Fibroblast of skin of right biceps (primary cell): ENCODE data around the gene RASGRP1.
A peak's percentile ranks its signal among the peaks of the same experiment; 100 is the strongest.

Experiments
- DNase-seq: peaks from one replicate; pipeline ENCODE4 v3.0.0-alpha.2; 2013

Gene RASGRP1

GRCh38 chr15:38534691-38535090 lies 29.9 kb downstream of the RASGRP1 start:
- no peak for DNase-seq

GRCh38 chr15:38533926-38534325 lies 30.7 kb downstream of the RASGRP1 start:
- DNase-seq: no peak

- no peak for DNase-seq
These were observed 31.1 kb downstream of the RASGRP1 start for GRCh38 chr15:38533416-38533915.

- no peak for DNase-seq
These were observed 31.9 kb downstream of the RASGRP1 start for GRCh38 chr15:38532728-38533127.

- peak; percentile 53 for DNase-seq
These were observed 33.1 kb downstream of the RASGRP1 start for GRCh38 chr15:38531509-38531908.

GRCh38 chr15:38530113-38530512 lies 34.5 kb downstream of the RASGRP1 start:
- no peak for DNase-seq

GRCh38 chr15:38528294-38528693 lies 36.3 kb downstream of the RASGRP1 start:
- DNase-seq: peak; percentile 83

GRCh38 chr15:38526158-38526557 lies 38.5 kb downstream of the RASGRP1 start:
- DNase-seq: no peak

- no peak for DNase-seq
These were observed 39.1 kb downstream of the RASGRP1 start for GRCh38 chr15:38525489-38525888.

- peak; percentile 55 for DNase-seq
These were observed 40.5 kb downstream of the RASGRP1 start for GRCh38 chr15:38524156-38524555.

- DNase-seq: no peak
These were observed 41.7 kb downstream of the RASGRP1 start for GRCh38 chr15:38522922-38523321.

GRCh38 chr15:38521316-38521715 lies 43.3 kb downstream of the RASGRP1 start:
- DNase-seq: no peak

GRCh38 chr15:38520035-38520434 lies 44.6 kb downstream of the RASGRP1 start:
- no peak for DNase-seq

GRCh38 chr15:38518084-38518483 lies 46.5 kb downstream of the RASGRP1 start:
- peak; percentile 26 for DNase-seq

- DNase-seq: peak; percentile 42
These were observed 47.2 kb downstream of the RASGRP1 start for GRCh38 chr15:38517312-38517975.

GRCh38 chr15:38516626-38517025 lies 48.0 kb downstream of the RASGRP1 start:
- DNase-seq: no peak

- no peak for DNase-seq
These were observed 50.0 kb downstream of the RASGRP1 start for GRCh38 chr15:38514601-38515000.

- no peak for DNase-seq
These were observed 51.7 kb downstream of the RASGRP1 start for GRCh38 chr15:38512901-38513300.

- no peak for DNase-seq
These were observed 55.5 kb downstream of the RASGRP1 start for GRCh38 chr15:38509152-38509551.

GRCh38 chr15:38508647-38509046 lies 56.0 kb downstream of the RASGRP1 start:
- no peak for DNase-seq

- no peak for DNase-seq
These were observed 57.0 kb downstream of the RASGRP1 start for GRCh38 chr15:38507570-38507969.

- no peak for DNase-seq
These were observed 57.6 kb downstream of the RASGRP1 start for GRCh38 chr15:38506997-38507396.

- no peak for DNase-seq
These were observed 59.7 kb downstream of the RASGRP1 start for GRCh38 chr15:38504680-38505467.

- DNase-seq: no peak
These were observed 61.1 kb downstream of the RASGRP1 start for GRCh38 chr15:38503496-38503895.
